Adipocyte (in vitro differentiated cells): ENCODE data around the gene TRAPPC3L.

Source experiments
- DNase-seq: peaks from one replicate; pipeline ENCODE4 v3.0.0-alpha.2; 2015; ENCODE audit warnings: low read depth
- H3K27me3 ChIP-seq: replicated peaks from 2 replicates; pipeline ENCODE4 v1.7.0; 2013; ENCODE audit warnings: mild to moderate bottlenecking, low read length, moderate library complexity; ENCODE audit not compliant: control insufficient read depth, insufficient read depth
- H3K36me3 ChIP-seq: 2 replicates; pipeline ENCODE4 v1.7.0; 2013; ENCODE audit warnings: low read length, mild to moderate bottlenecking, moderate library complexity; ENCODE audit not compliant: control insufficient read depth, insufficient read depth, severe bottlenecking
- H3K4me1 ChIP-seq: 2 replicates; pipeline ENCODE4 v1.7.0; 2013; ENCODE audit warnings: mild to moderate bottlenecking, low read length, moderate library complexity; ENCODE audit not compliant: control insufficient read depth, insufficient read depth
- H3K4me3 ChIP-seq: 2 replicates; pipeline ENCODE4 v1.7.0; 2013; ENCODE audit warnings: mild to moderate bottlenecking, low read length, moderate library complexity
- H3K9ac ChIP-seq: 2 replicates; pipeline ENCODE4 v1.7.0; 2013; ENCODE audit warnings: mild to moderate bottlenecking, low read length, moderate library complexity
- H3K9me3 ChIP-seq: 2 replicates; pipeline ENCODE4 v1.7.0; 2013; ENCODE audit warnings: mild to moderate bottlenecking, low read length, moderate library complexity; ENCODE audit not compliant: control insufficient read depth

The TRAPPC3L gene

DNA sequence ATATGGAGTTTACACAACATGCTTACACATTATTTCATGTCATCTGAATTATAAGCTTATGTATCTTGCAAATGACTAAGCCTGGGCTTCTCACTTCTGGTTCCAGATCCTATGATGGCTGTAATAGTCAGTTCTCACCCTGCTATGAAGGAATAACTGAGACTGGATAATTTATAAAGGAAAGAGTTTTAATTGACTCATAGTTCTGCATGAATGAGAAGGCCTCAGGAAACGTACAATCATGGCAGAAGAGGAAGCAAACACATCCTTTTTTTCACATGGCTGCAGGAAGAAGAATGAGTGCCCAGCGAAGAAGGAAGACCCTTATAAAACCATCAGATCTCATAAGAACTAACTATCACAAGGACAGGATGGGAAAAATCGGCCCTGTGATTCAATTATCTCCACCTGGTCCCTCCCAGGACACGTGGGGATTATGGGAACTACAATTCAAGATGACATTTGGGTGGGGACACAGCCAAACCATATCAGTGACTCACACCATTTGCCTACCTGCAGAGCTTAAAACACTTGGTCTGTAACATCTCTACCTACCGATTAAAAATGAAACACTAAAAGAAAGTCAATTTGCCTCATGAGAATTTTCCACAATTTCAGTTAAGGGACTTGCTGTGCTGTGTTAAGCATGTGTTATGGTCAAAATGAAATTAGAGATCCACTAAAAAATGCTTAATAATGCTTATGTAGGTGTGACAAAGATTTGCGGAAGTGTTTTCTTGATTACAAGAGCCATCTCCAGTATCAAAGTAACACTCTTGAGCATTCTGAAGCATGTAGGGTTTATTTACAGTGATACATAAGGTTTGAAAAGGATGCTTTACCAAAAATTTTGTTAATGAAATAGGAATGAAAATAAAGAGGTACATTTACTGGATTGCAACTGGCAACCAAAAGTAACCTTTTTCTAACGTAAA, 23.6 kb upstream of the TRAPPC3L start:
- Histone ChIP-seq H3K4me1 (peaks cover 25% of the 10 kb centered on the region), H3K4me3 (no peak overlapping the region), H3K9me3 (no peaks in the 10 kb centered on the region), H3K9ac (no peak overlapping the region), H3K27me3 (no peaks in the 10 kb centered on the region), H3K36me3 (no peaks in the 10 kb centered on the region)
- DNase-seq: no peak

GRCh38 chr6:116568111-116568510, 22.6 kb upstream of the TRAPPC3L start:
- H3K4me1 ChIP-seq: peaks cover 17% of the 10 kb centered on the region
- H3K9me3 ChIP-seq: no peaks in the 10 kb centered on the region
- H3K36me3 ChIP-seq: no peaks in the 10 kb centered on the region
- no peak overlapping the region for H3K9ac ChIP-seq
- peak; percentile 51 for DNase-seq
- no peaks in the 10 kb centered on the region for H3K27me3 ChIP-seq
- H3K4me3 ChIP-seq: no peak overlapping the region

- Histone ChIP-seq H3K9ac (peak overlapping the region; percentile 73), H3K4me3 (peak overlapping the region; percentile 74), H3K4me1 (peaks cover 20% of the 10 kb centered on the region), H3K9me3 (no peaks in the 10 kb centered on the region), H3K36me3 (no peaks in the 10 kb centered on the region), H3K27me3 (no peaks in the 10 kb centered on the region)
- DNase-seq: peak; percentile 55
Observed at GRCh38 chr6:116564921-116565872, 19.7 kb upstream of the TRAPPC3L start.

DNA sequence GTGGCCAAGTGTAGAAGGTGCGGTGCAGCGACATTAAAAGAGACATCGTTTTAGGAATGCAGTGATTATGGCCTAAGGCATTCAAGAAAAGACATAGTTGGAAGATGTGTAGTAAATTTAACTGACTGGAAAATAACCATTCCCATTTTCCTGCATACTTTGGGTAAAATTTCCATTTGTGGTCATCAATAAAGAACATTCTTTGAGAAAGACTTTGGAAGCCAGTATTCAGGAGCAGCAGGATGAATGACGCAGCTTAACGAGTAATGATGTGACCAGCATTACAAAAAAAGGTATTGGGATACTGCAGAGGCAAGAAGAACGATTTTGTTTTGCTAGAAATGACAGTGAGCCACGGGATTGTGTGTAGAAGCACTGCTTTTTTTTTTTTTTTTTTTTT, 18.8 kb upstream of the TRAPPC3L start:
- H3K27me3 ChIP-seq: no peaks in the 10 kb centered on the region
- no peaks in the 10 kb centered on the region for H3K9me3 ChIP-seq
- H3K36me3 ChIP-seq: no peaks in the 10 kb centered on the region
- peak overlapping the region; percentile 74 for H3K4me3 ChIP-seq
- DNase-seq: no peak
- H3K4me1 ChIP-seq: peaks cover 14% of the 10 kb centered on the region
- peak overlapping the region; percentile 73 for H3K9ac ChIP-seq

- DNase-seq: no peak
- H3K4me3 ChIP-seq: no peak overlapping the region
- peaks cover 14% of the 10 kb centered on the region for H3K4me1 ChIP-seq
- no peaks in the 10 kb centered on the region for H3K36me3 ChIP-seq
- H3K27me3 ChIP-seq: no peaks in the 10 kb centered on the region
- no peaks in the 10 kb centered on the region for H3K9me3 ChIP-seq
- no peak overlapping the region for H3K9ac ChIP-seq
Observed at GRCh38 chr6:116563830-116564229, 18.3 kb upstream of the TRAPPC3L start.

- no peak overlapping the region for H3K4me3 ChIP-seq
- H3K9me3 ChIP-seq: no peaks in the 10 kb centered on the region
- no peaks in the 10 kb centered on the region for H3K36me3 ChIP-seq
- no peaks in the 10 kb centered on the region for H3K27me3 ChIP-seq
- peaks cover 19% of the 10 kb centered on the region for H3K4me1 ChIP-seq
- DNase-seq: no peak
- peak overlapping the region; percentile 34 for H3K9ac ChIP-seq
Observed at GRCh38 chr6:116562614-116563013, 17.1 kb upstream of the TRAPPC3L start.

- Histone ChIP-seq H3K36me3 (no peaks in the 10 kb centered on the region), H3K27me3 (no peaks in the 10 kb centered on the region), H3K9ac (peak overlapping the region; percentile 21), H3K9me3 (no peaks in the 10 kb centered on the region), H3K4me1 (peaks cover 25% of the 10 kb centered on the region), H3K4me3 (no peak overlapping the region)
- no peak for DNase-seq
Observed at GRCh38 chr6:116562019-116562403, 16.5 kb upstream of the TRAPPC3L start.

- peak overlapping the region; percentile 76 for H3K9ac ChIP-seq
- H3K4me3 ChIP-seq: peak overlapping the region; percentile 77
- H3K9me3 ChIP-seq: no peaks in the 10 kb centered on the region
- no peaks in the 10 kb centered on the region for H3K36me3 ChIP-seq
- H3K4me1 ChIP-seq: peaks cover 28% of the 10 kb centered on the region
- DNase-seq: peak; percentile 90
- no peaks in the 10 kb centered on the region for H3K27me3 ChIP-seq
Observed at GRCh38 chr6:116561377-116562018, 16.0 kb upstream of the TRAPPC3L start.

- Histone ChIP-seq H3K27me3 (no peaks in the 10 kb centered on the region), H3K36me3 (no peaks in the 10 kb centered on the region), H3K9ac (no peak overlapping the region), H3K9me3 (no peaks in the 10 kb centered on the region), H3K4me1 (peaks cover 38% of the 10 kb centered on the region), H3K4me3 (no peak overlapping the region)
- no peak for DNase-seq
Observed at GRCh38 chr6:116560130-116560529, 14.6 kb upstream of the TRAPPC3L start.

- DNase-seq: peak; percentile 93
- Histone ChIP-seq H3K36me3 (no peaks in the 10 kb centered on the region), H3K4me3 (no peak overlapping the region), H3K9me3 (no peaks in the 10 kb centered on the region), H3K27me3 (no peaks in the 10 kb centered on the region), H3K9ac (no peak overlapping the region), H3K4me1 (peaks cover 37% of the 10 kb centered on the region)
Observed at GRCh38 chr6:116557893-116558292, 12.4 kb upstream of the TRAPPC3L start.
